Ascending aorta (tissue), 2 donors: ENCODE results near the gene PPARA. TPM values are rescaled to one million over a fixed set of nuclear protein-coding genes. Genes with fewer than 3 reads are reported as not detected.

ENCODE experiments used
- DNase-seq, 2 donors: peaks; one replicate each; pipeline ENCODE4 v3.0.0-alpha.2; 2019; ENCODE audit warnings: low spot score in 2 of 2
- H3K27ac ChIP-seq, 2 donors: fragments of 200-600 bp; sonication (generic); one replicate each; pipeline ENCODE4 v1.5.1; 2016 to 2017; ENCODE audit warnings: mild to moderate bottlenecking in 1 of 2
- H3K27me3 ChIP-seq: fragments of 200-600 bp; sonication (generic); one replicate; pipeline ENCODE4 v1.5.1; 2017
- H3K36me3 ChIP-seq, 2 donors: fragments of 200-600 bp; sonication (generic); one replicate each; pipeline ENCODE4 v1.5.1; 2016
- H3K4me1 ChIP-seq, 2 donors: fragments of 200-600 bp; sonication (generic); one replicate each; pipeline ENCODE4 v1.5.1; 2016 to 2017; ENCODE audit warnings: mild to moderate bottlenecking in 1 of 2
- H3K4me3 ChIP-seq, 2 donors: fragments of 200-600 bp; sonication (generic); one replicate each; pipeline ENCODE4 v1.5.1; 2016 to 2017; ENCODE audit warnings: mild to moderate bottlenecking in 1 of 2
- H3K9me3 ChIP-seq, 2 donors: fragments of 200-600 bp; sonication (generic); one replicate each; pipeline ENCODE4 v1.5.1; 2016
- intact Hi-C: fragments of 100-400 bp; cut with DNase I; formaldehyde crosslinking; loops from one replicate; pipeline ENCODE4 v1.15.1; 2023
- total RNA-seq: library from RNA; depleted of rRNA; stranded (reverse); fragments of >200 nt; gene quantifications from one replicate; pipeline ENCODE4 v1.1.0, GENCODE V29; 2016
- TF ChIP-seq, protein P1 (sequence below), 3 experiments: fragments of 200-600 bp in 2 of 3; fragments of 450-650 bp in 1 of 3; sonication (generic) in 2 of 3; IDR thresholded peaks; one replicate each; pipeline ENCODE4 v1.5.1; 2016 to 2019; ENCODE audit warnings: antibody characterized with exemption in 3 of 3, mild to moderate bottlenecking in 1 of 3, moderate library complexity in 1 of 3

PPARA gene
- total RNA-seq, 1 donor from 2014 or later, result 20.1 TPM

DNA sequence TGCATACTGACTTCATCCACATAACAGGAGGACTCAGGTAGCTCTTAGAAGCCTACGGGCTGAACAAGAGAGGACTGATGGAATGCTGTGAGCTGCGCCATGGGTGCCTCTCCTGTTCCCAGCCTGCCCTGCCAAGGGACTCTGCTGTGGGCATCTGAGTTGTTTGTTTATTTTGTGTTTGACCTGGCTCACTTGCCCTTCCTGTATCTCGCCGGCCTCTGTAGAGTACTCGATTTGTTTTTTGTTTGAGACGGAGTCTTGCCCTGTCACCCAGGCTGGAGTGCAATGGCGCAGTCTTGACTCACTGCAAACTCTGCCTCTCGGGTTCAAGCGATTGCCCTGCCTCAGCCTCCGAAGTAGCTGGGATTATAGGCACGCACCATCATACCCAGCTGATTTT is 119.2 kb downstream of the PPARA start:
- no peak overlapping the region for H3K4me3 ChIP-seq
- intact Hi-C loops, result loop anchor here (2.0 to 10.0 kb wide), 4 partner anchors 65 to 262 kb away; partner anchors contain the start of genes PPARA and TRMU
- peak overlapping the region in 1 of 2 donors; percentile 88 for H3K27ac ChIP-seq
- peaks cover 0 to 14% of the 10 kb centered on the region in 2 donors for H3K4me1 ChIP-seq
- no peak for DNase-seq
- no peaks in the 10 kb centered on the region for H3K9me3 ChIP-seq
- TF ChIP-seq, protein P1, sequence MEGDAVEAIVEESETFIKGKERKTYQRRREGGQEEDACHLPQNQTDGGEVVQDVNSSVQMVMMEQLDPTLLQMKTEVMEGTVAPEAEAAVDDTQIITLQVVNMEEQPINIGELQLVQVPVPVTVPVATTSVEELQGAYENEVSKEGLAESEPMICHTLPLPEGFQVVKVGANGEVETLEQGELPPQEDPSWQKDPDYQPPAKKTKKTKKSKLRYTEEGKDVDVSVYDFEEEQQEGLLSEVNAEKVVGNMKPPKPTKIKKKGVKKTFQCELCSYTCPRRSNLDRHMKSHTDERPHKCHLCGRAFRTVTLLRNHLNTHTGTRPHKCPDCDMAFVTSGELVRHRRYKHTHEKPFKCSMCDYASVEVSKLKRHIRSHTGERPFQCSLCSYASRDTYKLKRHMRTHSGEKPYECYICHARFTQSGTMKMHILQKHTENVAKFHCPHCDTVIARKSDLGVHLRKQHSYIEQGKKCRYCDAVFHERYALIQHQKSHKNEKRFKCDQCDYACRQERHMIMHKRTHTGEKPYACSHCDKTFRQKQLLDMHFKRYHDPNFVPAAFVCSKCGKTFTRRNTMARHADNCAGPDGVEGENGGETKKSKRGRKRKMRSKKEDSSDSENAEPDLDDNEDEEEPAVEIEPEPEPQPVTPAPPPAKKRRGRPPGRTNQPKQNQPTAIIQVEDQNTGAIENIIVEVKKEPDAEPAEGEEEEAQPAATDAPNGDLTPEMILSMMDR (IDR thresholded peaks at IDR 0.05), result no peak
- H3K27me3 ChIP-seq, result no peaks in the 10 kb centered on the region
- peaks cover 24 to 31% of the 10 kb centered on the region in 2 donors for H3K36me3 ChIP-seq

- Histone ChIP-seq H3K9me3 (no peaks in the 10 kb centered on the region), H3K27ac (no peak overlapping the region), H3K27me3 (no peaks in the 10 kb centered on the region), H3K4me3 (no peak overlapping the region), H3K4me1 (peaks cover 0 to 9% of the 10 kb centered on the region in 2 donors), H3K36me3 (peaks cover 36 to 52% of the 10 kb centered on the region in 2 donors)
- TF ChIP-seq, protein P1 (IDR thresholded peaks at IDR 0.05), result no peak
- intact Hi-C loops, result no loop called here
- DNase-seq, result peak in 1 of 2 donors; percentile 27
These were observed 121.9 kb downstream of the PPARA start for GRCh38 chr22:46272196-46272595.

GRCh38 chr22:46272762-46273431 is 122.6 kb downstream of the PPARA start:
- H3K27ac ChIP-seq, result no peak overlapping the region
- intact Hi-C loops, result no loop called here
- TF ChIP-seq, protein P1 (IDR thresholded peaks at IDR 0.05), result no peak
- no peaks in the 10 kb centered on the region for H3K27me3 ChIP-seq
- peaks cover 0 to 6% of the 10 kb centered on the region in 2 donors for H3K4me1 ChIP-seq
- peak in 1 of 2 donors; percentile 3 for DNase-seq
- no peak overlapping the region for H3K4me3 ChIP-seq
- no peaks in the 10 kb centered on the region for H3K9me3 ChIP-seq
- H3K36me3 ChIP-seq, result peaks cover 39 to 58% of the 10 kb centered on the region in 2 donors

DNA sequence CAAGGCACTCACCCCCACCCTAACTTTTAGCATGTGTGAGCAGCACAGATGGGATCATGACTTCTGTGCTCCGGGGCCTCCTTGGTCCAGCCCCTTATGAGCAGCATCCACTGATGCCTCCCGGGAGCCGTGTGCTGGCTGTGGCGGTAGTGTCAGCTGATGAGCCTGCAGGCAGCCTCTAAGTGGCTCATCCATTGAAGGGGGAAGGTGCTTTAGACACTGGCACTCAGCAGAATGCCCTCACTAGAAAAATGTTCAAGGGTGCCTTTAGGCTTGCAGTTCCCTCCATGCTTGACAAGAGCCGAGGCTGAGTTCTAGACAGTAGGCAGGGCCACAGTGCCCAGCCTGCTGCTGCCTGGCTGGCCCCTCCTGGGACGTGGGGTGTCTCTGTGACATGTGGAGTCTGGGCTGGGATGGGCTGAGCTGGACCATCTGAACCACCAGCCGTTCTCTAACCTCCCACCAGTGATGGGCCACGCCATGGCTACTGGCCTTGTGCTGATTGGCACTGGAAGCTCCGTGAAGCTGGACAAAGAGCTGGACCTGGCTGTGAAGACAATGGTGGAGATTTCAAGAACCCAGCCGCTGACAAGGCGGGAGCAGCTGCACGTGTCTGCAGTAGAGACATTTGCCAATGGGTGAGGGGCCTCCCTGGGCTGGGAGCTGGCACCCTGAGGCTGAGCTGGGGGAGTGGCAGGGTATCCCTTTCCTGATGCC is 123.3 kb downstream of the PPARA start:
- peaks cover 0 to 6% of the 10 kb centered on the region in 2 donors for H3K4me1 ChIP-seq
- TF ChIP-seq, protein P1 (IDR thresholded peaks at IDR 0.05), result no peak
- DNase-seq, result no peak
- no peaks in the 10 kb centered on the region for H3K27me3 ChIP-seq
- H3K27ac ChIP-seq, result no peak overlapping the region
- intact Hi-C loops, result no loop called here
- peaks cover 45 to 65% of the 10 kb centered on the region in 2 donors for H3K36me3 ChIP-seq
- H3K9me3 ChIP-seq, result no peaks in the 10 kb centered on the region
- no peak overlapping the region for H3K4me3 ChIP-seq

GRCh38 chr22:46274381-46274780 is 124.1 kb downstream of the PPARA start:
- DNase-seq, result no peak
- Histone ChIP-seq H3K4me1 (peaks cover 0 to 1% of the 10 kb centered on the region in 2 donors), H3K9me3 (no peaks in the 10 kb centered on the region), H3K27me3 (no peaks in the 10 kb centered on the region), H3K4me3 (no peak overlapping the region), H3K36me3 (peaks cover 53 to 73% of the 10 kb centered on the region in 2 donors), H3K27ac (no peak overlapping the region)
- intact Hi-C loops, result no loop called here
- TF ChIP-seq, protein P1 (IDR thresholded peaks at IDR 0.05), result no peak
